ENCODE data around the gene ITK.

ITK gene

GRCh38 chr5:157162919-157163510 lies 17.6 kb upstream of the ITK start:
- Histone ChIP-seq H3K27ac (no peak overlapping the region), H2AFZ (no peak overlapping the region), H3K4me3 (ENCODE audit: low read depth, low read length) (no peak overlapping the region), H3K4me2 (ENCODE audit: low read length) (no peak overlapping the region), H3K9ac (no peak overlapping the region), H3K4me1 (peaks cover 6% of the 10 kb centered on the region), H3K36me3 (ENCODE audit: control insufficient read depth, insufficient read depth, low read length) (no peaks in the 10 kb centered on the region), H3K9me3 (ENCODE audit: control insufficient read depth, low read length) (no peaks in the 10 kb centered on the region), H3K27me3 (ENCODE audit: control insufficient read depth, insufficient read depth, low read length) (no peaks in the 10 kb centered on the region), H3K79me2 (no peaks in the 10 kb centered on the region)
- TF ChIP-seq, protein P1, sequence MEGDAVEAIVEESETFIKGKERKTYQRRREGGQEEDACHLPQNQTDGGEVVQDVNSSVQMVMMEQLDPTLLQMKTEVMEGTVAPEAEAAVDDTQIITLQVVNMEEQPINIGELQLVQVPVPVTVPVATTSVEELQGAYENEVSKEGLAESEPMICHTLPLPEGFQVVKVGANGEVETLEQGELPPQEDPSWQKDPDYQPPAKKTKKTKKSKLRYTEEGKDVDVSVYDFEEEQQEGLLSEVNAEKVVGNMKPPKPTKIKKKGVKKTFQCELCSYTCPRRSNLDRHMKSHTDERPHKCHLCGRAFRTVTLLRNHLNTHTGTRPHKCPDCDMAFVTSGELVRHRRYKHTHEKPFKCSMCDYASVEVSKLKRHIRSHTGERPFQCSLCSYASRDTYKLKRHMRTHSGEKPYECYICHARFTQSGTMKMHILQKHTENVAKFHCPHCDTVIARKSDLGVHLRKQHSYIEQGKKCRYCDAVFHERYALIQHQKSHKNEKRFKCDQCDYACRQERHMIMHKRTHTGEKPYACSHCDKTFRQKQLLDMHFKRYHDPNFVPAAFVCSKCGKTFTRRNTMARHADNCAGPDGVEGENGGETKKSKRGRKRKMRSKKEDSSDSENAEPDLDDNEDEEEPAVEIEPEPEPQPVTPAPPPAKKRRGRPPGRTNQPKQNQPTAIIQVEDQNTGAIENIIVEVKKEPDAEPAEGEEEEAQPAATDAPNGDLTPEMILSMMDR (IDR thresholded peaks at IDR 0.05) = no peak

GRCh38 chr5:157164521-157164920 lies 16.1 kb upstream of the ITK start:
- Histone ChIP-seq H3K4me1 (no peaks in the 10 kb centered on the region), H3K4me3 (ENCODE audit: low read depth, low read length) (no peak overlapping the region), H3K9ac (no peak overlapping the region), H3K36me3 (ENCODE audit: control insufficient read depth, insufficient read depth, low read length) (no peaks in the 10 kb centered on the region), H2AFZ (no peak overlapping the region), H3K27ac (no peak overlapping the region), H3K79me2 (no peaks in the 10 kb centered on the region), H3K9me3 (ENCODE audit: control insufficient read depth, low read length) (no peaks in the 10 kb centered on the region), H3K4me2 (ENCODE audit: low read length) (no peak overlapping the region), H3K27me3 (ENCODE audit: control insufficient read depth, insufficient read depth, low read length) (no peaks in the 10 kb centered on the region)
- TF ChIP-seq, protein P1 (IDR thresholded peaks at IDR 0.05) = no peak

- TF ChIP-seq, protein P1 (IDR thresholded peaks at IDR 0.05) = no peak
- no peaks in the 10 kb centered on the region for H3K36me3 ChIP-seq (ENCODE audit: control insufficient read depth, insufficient read depth, low read length)
- no peaks in the 10 kb centered on the region for H3K79me2 ChIP-seq
- H3K9ac ChIP-seq = no peak overlapping the region
- no peak overlapping the region for H3K4me2 ChIP-seq (ENCODE audit: low read length)
- H2AFZ ChIP-seq = no peak overlapping the region
- H3K9me3 ChIP-seq (ENCODE audit: control insufficient read depth, low read length) = no peaks in the 10 kb centered on the region
- no peak overlapping the region for H3K4me3 ChIP-seq (ENCODE audit: low read depth, low read length)
- H3K27ac ChIP-seq = no peak overlapping the region
- H3K27me3 ChIP-seq (ENCODE audit: control insufficient read depth, insufficient read depth, low read length) = no peaks in the 10 kb centered on the region
- no peaks in the 10 kb centered on the region for H3K4me1 ChIP-seq
Measured at GRCh38 chr5:157165261-157165660, 15.4 kb upstream of the ITK start.

DNA sequence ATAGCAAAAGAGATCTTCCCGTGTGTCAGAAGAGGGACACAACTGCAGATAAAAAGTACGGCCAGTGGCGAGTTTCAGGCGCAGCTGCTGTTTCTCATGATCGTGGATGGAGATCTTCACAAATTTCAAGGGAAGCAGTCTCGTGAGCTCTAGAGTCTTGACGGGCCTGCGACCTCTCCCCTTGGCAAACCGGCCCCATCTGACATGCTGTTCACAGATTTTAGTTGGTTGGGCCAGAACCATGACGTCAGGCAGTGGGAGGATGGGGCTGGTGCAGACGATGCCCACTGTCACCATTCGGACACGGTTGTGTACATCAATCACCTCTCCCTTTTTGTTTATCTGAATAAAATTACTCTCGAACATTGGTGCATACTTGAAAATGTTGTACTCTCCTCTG lies 15.0 kb upstream of the ITK start:
- Histone ChIP-seq H3K4me2 (ENCODE audit: low read length) (no peak overlapping the region), H3K79me2 (no peaks in the 10 kb centered on the region), H3K9me3 (ENCODE audit: control insufficient read depth, low read length) (no peaks in the 10 kb centered on the region), H3K27me3 (ENCODE audit: control insufficient read depth, insufficient read depth, low read length) (no peaks in the 10 kb centered on the region), H3K36me3 (ENCODE audit: control insufficient read depth, insufficient read depth, low read length) (no peaks in the 10 kb centered on the region), H3K4me3 (ENCODE audit: low read depth, low read length) (no peak overlapping the region), H2AFZ (no peak overlapping the region), H3K27ac (no peak overlapping the region), H3K9ac (no peak overlapping the region), H3K4me1 (no peaks in the 10 kb centered on the region)
- TF ChIP-seq, protein P1 (IDR thresholded peaks at IDR 0.05) = no peak

All from parathyroid adenoma (tissue), 2 donors.